HG02885 (cell line): ENCODE results near the gene LRRC4C.
"Not testable (repeated sequence)": the region's sequence is repeated elsewhere in the genome, so short reads cannot be mapped to it uniquely, and the experiment has no call there.

ENCODE experiments used
- ATAC-seq: cut with Tn5 transposase; IDR thresholded peaks from one replicate; pipeline ENCODE4 v1.9.1; 2021; ENCODE audit warnings: mild to moderate bottlenecking; ENCODE audit not compliant: unreplicated experiment, poor library complexity

LRRC4C gene

DNA sequence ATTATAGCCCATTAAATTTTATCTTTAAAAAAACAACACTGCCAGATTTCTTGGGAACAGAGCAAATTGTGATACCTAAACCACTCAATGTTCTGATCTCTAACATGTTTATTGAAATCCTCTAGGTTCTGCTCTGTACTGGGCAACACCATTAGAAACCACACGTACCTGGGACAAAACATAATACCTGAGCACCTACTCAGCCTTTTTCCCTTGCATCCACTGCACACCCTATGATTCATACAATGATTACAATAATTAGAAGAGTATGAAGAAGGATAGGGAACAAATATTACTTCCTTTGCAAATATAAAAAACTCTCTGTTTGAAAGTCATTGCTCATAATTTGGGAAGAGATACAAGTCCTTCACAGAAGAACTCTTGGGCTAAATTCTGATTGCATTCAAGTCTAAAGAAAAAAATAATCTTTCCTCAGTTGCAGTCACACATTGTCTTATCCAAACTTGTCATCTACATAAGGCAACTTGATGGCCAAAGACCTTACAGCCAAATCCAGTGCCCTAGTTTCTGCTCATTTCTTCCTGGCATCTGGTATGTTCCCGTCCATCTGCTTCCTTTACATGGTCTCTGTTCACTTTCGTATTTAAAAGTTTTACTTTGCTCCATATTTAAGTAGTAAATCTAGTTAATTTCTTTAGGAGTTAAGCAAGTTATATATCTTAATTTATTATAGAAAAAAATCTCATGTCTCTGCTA lies 407.4 kb downstream of the LRRC4C start:
- no peak for ATAC-seq

DNA sequence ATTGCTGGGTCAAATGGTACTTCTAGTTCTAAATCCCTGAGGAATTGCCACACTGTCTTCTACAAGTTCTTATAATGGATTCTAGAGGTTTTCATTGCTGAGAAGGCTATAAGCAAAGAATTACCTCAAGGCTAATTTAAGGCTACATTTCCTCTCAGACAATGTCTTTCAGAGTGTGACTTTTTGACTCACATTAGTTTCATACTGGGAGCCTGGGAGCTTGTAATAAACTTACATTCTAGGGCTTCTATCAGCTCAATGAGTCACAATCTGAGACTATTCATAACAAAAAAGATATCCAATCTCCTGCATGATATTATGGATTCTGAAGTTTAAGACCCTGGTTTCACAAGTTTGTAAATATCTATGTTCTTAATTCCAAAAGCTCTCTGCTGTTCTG lies 408.7 kb downstream of the LRRC4C start:
- no peak for ATAC-seq

DNA sequence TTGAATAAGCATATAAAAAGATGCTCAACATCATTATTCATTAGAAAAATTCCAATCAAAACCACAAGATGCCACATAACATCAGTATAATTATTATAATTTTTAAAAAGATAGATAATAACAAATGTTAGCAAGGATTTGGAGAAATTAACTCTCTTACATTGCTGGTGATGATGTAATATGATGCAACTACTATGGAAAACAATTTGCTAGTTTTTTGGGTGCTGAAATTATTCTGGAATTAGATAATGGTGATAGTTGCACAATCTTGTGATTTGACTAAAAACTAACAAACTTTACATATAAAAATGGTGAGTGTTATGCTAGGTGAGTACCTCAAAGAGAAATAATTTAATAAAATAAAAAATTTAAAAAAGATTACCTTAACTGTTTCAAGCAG lies 412.2 kb downstream of the LRRC4C start:
- ATAC-seq: no peak

DNA sequence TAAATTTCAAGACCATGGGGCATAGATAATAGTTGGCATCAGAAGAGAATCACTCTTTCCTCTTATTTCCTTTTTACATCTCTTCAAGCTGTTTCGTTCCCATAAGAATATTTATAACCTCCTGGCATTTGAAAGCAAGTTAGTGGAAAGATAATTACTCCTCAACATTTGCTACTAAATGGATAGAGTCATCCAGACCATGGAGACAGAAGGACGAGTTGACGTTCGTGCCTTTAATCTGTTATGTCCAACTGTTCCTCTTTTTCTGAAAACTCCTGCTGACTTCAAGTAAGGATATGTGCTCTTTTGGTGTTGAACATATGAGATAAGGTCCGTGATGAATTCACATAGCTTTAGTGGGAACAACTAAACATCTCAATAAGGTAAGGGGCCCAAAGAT lies 414.2 kb downstream of the LRRC4C start:
- ATAC-seq: no peak

DNA sequence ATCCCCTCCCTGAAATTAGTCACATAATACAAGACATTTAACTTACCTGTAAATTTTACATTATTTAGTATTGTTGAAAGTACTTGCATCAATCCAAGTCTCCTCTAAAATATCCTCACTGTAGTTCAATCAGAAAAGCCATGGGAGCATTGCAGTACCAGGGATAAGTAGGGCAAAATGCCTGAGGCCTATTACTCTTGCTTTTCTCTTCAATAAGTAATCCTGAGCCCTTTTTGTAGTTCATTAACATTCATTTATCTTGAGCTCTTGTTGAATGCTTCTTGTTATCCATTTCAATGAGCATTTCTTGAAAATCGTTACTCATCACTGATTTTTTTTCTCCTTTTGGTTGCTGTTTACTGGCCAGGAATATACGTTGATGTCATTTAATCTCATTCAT lies 414.7 kb downstream of the LRRC4C start:
- no peak for ATAC-seq

GRCh38 chr11:41042688-41043087 lies 416.8 kb downstream of the LRRC4C start:
- no peak for ATAC-seq

GRCh38 chr11:41040474-41040873 lies 419.0 kb downstream of the LRRC4C start:
- no peak for ATAC-seq

DNA sequence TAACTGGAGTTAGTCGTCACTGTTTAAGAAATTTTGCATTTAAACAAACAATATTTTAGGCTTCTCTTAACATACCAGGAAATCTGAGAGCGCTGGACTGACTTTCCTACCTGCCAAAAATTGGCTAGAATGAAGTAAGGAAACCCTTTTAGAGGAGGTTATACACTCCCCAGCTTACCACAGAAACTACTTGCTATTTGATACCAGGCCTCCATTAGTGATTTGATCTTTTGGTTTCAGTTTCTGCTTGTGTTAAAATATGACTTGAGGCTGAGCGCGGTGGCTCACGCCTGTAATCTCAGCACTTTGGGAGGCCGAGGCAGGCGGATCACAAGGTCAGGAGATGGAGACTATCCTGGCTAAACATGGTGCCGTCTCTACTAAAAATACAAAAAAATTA lies 419.9 kb downstream of the LRRC4C start:
- ATAC-seq: no peak

- ATAC-seq: no peak
Observed at GRCh38 chr11:41031551-41032060, 427.8 kb downstream of the LRRC4C start.

GRCh38 chr11:41020259-41020658 lies 439.2 kb downstream of the LRRC4C start:
- ATAC-seq: no peak

DNA sequence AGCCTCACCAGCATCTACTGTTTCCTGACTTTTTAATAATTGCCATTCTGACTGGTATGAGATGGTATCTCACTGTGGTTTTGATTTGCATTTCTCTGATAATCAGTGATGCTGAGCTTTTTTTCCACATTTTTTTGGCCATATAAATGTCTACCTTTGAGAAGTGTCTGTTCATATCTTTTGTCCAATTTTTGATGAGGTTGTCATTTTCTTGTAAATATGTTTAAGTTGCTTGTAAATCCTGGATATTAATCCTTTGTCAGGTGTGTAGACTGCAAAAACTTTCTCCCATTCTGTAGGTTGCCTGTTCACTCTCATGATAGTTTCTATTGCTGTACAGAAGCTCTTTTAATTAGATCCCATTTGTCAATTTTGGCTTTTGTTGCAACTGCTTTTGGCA lies 439.8 kb downstream of the LRRC4C start:
- ATAC-seq: not testable (repeated sequence)

DNA sequence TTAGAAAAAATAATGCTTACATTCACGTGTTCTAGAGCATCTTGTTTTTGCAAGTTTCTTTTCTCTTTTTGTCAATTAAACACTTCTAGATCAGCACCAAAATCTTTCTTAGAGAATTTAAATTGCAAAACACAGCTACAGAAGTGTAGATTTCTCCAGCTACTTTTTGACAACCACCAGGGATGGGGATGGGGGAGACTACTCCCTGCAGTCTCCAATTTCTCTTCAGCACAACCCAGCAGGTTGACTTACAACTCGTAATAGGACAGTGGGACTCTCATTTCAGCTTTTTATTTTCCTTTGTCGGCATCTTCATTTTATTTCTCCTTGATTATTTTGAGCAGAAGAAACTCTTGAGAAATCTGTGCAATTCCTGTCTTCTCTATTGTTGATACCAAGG lies 441.2 kb downstream of the LRRC4C start:
- ATAC-seq: no peak

- no peak for ATAC-seq
Observed at GRCh38 chr11:41010361-41011050, 448.9 kb downstream of the LRRC4C start.

GRCh38 chr11:41005986-41006385 lies 453.5 kb downstream of the LRRC4C start:
- ATAC-seq: no peak

DNA sequence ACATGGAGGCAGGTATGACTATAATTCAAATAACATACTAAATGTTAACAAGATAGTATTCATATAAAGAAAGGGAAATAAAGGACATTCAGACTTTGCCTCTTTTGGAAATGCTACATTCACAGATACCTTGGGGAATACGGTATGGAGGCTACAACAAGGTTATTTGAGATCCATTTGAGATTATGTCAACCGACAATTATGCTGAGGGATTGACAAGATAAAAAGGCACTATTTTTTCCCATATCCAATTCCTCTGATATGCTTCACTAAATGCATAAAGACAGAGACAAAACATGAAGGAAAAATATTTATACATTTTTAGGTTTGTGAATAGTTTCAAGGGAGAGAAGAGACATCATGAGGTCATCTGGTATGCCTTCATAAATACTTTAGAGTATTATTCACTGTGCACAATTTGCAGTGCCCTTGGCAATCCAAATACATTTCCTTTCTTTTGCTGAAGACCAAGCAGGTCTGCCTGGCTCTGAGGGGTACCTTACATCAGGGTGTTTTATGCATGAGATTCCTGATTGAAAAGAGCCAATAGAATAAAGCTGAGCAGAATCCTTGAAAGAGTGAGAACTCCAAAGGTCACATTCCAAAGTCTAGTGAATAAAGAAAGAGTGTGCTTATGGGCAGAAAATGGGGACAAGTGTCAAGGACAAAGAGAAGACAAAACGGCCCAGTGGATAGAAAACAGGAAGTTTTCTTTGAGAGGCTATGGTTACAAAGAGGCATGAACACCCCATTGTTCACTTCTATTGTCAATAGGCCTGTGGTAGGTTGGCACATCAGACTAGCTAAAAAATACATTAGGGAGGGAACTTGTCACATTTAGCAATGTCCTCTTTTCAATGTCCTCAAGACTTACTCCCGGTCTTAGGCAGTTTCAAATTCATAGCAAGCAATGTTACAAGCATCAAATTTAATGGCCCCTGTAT lies 455.8 kb downstream of the LRRC4C start:
- no peak for ATAC-seq

- ATAC-seq: no peak
Observed at GRCh38 chr11:40998920-40999319, 460.5 kb downstream of the LRRC4C start.

DNA sequence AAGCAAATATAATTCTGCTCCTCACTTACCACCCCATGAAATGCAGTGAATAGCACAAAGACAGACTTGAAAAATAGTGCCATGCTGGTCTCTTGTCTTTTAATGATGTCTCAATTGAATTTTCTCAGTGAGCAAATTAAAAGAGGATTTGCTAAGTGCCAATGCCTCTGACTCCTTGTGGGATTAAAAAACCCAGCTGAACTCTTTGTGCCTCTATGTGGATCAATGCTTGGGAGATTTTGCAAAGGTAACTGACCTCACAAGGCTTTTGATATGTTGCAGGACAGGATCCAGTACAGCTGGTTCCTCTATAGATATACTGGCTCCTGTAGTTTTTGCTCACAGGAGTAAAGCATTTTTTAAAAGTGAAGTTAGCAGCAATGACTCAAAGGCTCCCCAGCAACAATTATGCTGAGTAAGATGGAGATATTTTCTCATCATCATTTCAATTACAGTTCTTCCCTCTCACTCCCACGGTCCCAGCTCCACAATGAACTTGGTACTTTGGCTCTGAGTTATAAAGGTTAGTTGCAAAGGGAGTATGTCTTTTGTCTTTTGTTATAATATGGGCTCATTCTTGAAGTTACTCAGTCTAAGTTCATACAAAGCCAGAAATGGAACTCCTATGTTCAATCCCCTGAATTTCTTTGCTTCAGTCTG lies 471.5 kb downstream of the LRRC4C start:
- no peak for ATAC-seq

- ATAC-seq: no peak
Observed at GRCh38 chr11:40986320-40986719, 473.1 kb downstream of the LRRC4C start.

- ATAC-seq: no peak
Observed at GRCh38 chr11:40975076-40975475, 484.4 kb downstream of the LRRC4C start.

DNA sequence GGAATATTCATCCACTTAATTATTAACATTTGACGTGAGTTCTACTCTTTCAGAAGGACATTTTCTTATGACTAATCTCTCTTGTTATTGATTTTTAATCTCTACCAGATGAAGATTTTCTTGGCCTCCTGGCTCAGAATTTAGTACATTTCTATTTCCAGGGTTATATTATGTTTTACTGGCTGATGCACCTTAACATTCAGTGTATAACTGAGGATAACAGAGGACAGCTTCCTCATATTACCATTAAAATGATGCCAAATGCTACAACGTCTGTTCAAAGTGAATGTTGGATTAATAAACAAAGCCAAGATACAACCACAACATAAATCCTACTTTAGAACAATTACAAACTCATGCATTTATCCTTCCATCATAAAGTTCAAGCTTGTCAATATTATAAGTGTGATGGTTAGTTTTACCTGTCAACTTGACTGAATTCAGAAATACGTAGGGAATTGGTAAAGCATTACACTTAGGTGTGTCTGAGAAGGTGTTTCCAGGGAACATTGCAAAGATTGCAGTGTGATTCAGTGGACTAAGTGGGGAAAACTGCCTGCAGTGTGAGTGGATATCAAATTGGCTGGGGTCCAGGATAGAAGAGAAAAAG lies 485.2 kb downstream of the LRRC4C start:
- no peak for ATAC-seq
